Thyroid gland (tissue), 4 donors: ENCODE results near the gene PAX5. TPM values are rescaled to one million over a fixed set of nuclear protein-coding genes. Genes with fewer than 3 reads are reported as not detected.

Source experiments
- DNase-seq, 2 donors: peaks; one replicate each; pipeline ENCODE4 v3.0.0-alpha.2; 2019
- H3K27ac ChIP-seq, 3 donors: fragments of 200-600 bp; sonication (generic); 1 replicate in 2 of 3; 2 replicates in 1 of 3; pipeline ENCODE4 v1.5.1; 2016 to 2019; ENCODE audit warnings: mild to moderate bottlenecking in 1 of 3, moderate library complexity in 1 of 3
- H3K27me3 ChIP-seq: fragments of 200-600 bp; sonication (generic); one replicate; pipeline ENCODE4 v1.5.1; 2019
- H3K36me3 ChIP-seq, 2 donors: fragments of 200-600 bp; sonication (generic); one replicate each; pipeline ENCODE4 v1.5.1; 2016 to 2019
- H3K4me1 ChIP-seq, 2 donors: fragments of 200-600 bp; sonication (generic); one replicate each; pipeline ENCODE4 v1.5.1; 2017 to 2019
- H3K4me3 ChIP-seq, 3 donors: fragments of 200-600 bp; sonication (generic); replicated peaks in 1 of 3; 1 replicate in 2 of 3; 2 replicates in 1 of 3; pipeline ENCODE4 v1.5.1; 2016; ENCODE audit warnings: mild to moderate bottlenecking in 1 of 3
- H3K9me3 ChIP-seq: fragments of 200-600 bp; sonication (generic); one replicate; pipeline ENCODE4 v1.5.1; 2017
- CTCF ChIP-seq, 6 experiments: fragments of 200-600 bp in 3 of 6; fragments of 450-650 bp in 3 of 6; sonication (generic) in 3 of 6; IDR thresholded peaks; one replicate each; pipeline ENCODE4 v1.5.1; 2016 to 2019; ENCODE audit warnings: antibody characterized with exemption in 6 of 6, mild to moderate bottlenecking in 2 of 6, inconsistent platforms in 1 of 6, moderate library complexity in 1 of 6
- POLR2A ChIP-seq, 2 donors: fragments of 450-650 bp; IDR thresholded peaks; one replicate each; pipeline ENCODE4 v1.6.1; 2017; ENCODE audit warnings: antibody characterized with exemption in 2 of 2, mild to moderate bottlenecking in 2 of 2, moderate library complexity in 1 of 2
- WGBS, 2 donors: methylation state at CpG; one replicate each; pipeline ENCODE4 v1.1.5; 2017; 5-methylcytosine and 5-hydroxymethylcytosine counted together
- intact Hi-C: fragments of 100-400 bp; cut with DNase I; formaldehyde crosslinking; loops from one replicate; pipeline ENCODE4 v1.15.1; 2023
- total RNA-seq, 4 donors: library from RNA; depleted of rRNA; stranded (reverse); fragments of >200 nt; gene quantifications; one replicate each; pipeline ENCODE4 v1.2.3, GENCODE V29; 2016

Gene PAX5
- total RNA-seq, 4 donors from 2014 or later = 0.68 TPM; not detected in 3

GRCh38 chr9:36834736-36835135, 199.3 kb downstream of the PAX5 start:
- no peak overlapping the region for H3K4me3 ChIP-seq
- intact Hi-C loops = no loop called here
- no peaks in the 10 kb centered on the region for H3K4me1 ChIP-seq
- WGBS, 2 donors = 74 to 75% methylated on average over 9 of the region's 9 CpGs
- no peaks in the 10 kb centered on the region for H3K27me3 ChIP-seq
- no peak overlapping the region for H3K27ac ChIP-seq
- no peak for TF ChIP-seq POLR2A (IDR thresholded peaks at IDR 0.05)
- TF ChIP-seq CTCF (IDR thresholded peaks at IDR 0.05) = no peak
- no peaks in the 10 kb centered on the region for H3K9me3 ChIP-seq
- no peaks in the 10 kb centered on the region for H3K36me3 ChIP-seq
- no peak for DNase-seq

GRCh38 chr9:36833954-36834353, 200.1 kb downstream of the PAX5 start:
- no peak overlapping the region for H3K27ac ChIP-seq
- WGBS, 2 donors = 65 to 71% methylated on average over 3 to 5 of the region's 6 CpGs
- H3K27me3 ChIP-seq = no peaks in the 10 kb centered on the region
- no peaks in the 10 kb centered on the region for H3K9me3 ChIP-seq
- intact Hi-C loops = no loop called here
- TF ChIP-seq CTCF (IDR thresholded peaks at IDR 0.05) (no peak), POLR2A (IDR thresholded peaks at IDR 0.05) (no peak)
- no peaks in the 10 kb centered on the region for H3K36me3 ChIP-seq
- no peaks in the 10 kb centered on the region for H3K4me1 ChIP-seq
- no peak for DNase-seq
- H3K4me3 ChIP-seq = no peak overlapping the region

DNA sequence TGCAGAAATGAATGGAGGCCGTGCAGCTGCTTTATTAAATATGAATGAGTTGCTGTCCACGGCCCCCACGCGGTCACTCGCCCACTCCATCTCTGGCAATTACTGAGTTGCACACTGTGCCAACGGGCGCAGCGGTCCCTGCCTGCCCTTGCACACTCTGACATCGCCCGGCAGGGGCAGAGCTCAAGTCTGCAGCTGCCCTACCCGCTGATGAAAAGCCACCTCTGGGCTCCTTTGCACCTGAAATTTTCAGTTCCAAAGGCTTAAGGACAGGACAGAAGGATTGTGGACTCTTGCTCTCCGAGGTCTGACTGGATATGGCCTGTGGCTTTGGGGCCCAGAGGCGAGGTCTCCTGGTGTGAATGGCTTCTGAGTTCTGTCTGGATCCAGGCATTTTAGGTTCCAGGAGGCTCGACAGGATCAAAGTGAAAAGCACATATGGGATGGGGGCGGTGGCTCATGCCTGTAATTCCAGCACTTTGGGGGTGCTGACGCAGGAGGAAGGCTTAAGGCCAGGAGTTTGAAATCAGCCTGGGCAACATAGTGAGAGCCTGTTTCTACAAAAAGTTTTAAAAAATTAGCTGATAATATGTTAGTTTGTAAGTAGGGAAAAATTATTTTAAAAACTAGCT, 201.8 kb downstream of the PAX5 start:
- WGBS, 2 donors = 73 to 87% methylated on average over 13 to 16 of the region's 16 CpGs
- Histone ChIP-seq H3K9me3 (no peaks in the 10 kb centered on the region), H3K4me3 (no peak overlapping the region), H3K4me1 (no peaks in the 10 kb centered on the region), H3K27ac (no peak overlapping the region), H3K36me3 (no peaks in the 10 kb centered on the region), H3K27me3 (no peaks in the 10 kb centered on the region)
- no peak for DNase-seq
- no peak for TF ChIP-seq POLR2A (IDR thresholded peaks at IDR 0.05)
- TF ChIP-seq CTCF (IDR thresholded peaks at IDR 0.05) = no peak
- intact Hi-C loops = no loop called here

DNA sequence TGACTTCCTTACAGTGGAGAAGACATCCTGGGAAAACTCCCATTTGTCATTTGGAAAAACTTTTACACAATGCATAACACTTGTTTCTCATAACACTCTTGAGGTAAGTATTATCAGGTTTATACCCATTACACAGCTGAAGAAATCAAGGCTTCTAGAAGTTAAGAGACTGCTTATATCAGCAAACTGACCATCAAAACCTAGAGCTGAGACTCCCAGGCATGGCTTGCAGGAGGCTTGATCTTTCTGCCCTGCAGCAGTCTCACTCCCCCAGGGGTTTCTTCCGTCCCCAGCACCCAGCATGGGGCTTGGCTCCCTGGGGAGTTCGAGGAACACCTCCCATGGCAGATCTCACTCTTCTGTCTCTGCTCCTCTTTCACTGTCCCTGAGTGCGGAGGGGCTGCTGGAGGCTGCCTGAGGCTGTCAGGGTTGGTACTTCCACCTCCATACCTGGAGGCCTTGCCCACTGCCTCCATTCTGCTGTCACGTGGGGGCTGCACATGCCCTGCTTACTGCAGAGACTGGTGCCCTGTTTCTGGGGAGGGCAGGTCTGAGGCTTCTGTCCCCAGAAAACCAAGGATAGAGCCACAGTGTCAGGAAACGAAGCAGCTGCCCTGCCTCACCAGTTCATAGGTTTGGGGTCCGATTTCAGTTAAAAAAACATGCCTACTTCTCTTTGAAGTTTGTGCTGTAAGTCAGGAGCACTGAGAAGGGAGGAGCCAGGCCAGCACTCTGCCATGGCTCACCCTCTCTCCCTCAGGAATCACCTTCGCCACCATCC, 202.5 kb downstream of the PAX5 start:
- no peak for DNase-seq
- Histone ChIP-seq H3K27ac (no peak overlapping the region), H3K36me3 (no peaks in the 10 kb centered on the region), H3K27me3 (no peaks in the 10 kb centered on the region), H3K9me3 (no peaks in the 10 kb centered on the region), H3K4me3 (no peak overlapping the region), H3K4me1 (no peaks in the 10 kb centered on the region)
- TF ChIP-seq CTCF (IDR thresholded peaks at IDR 0.05) (no peak), POLR2A (IDR thresholded peaks at IDR 0.05) (no peak)
- WGBS, 2 donors = 65 to 69% methylated on average over 6 to 7 of the region's 7 CpGs
- intact Hi-C loops = no loop called here

- Histone ChIP-seq H3K9me3 (no peaks in the 10 kb centered on the region), H3K27me3 (no peaks in the 10 kb centered on the region), H3K36me3 (no peaks in the 10 kb centered on the region), H3K4me3 (no peak overlapping the region), H3K4me1 (no peaks in the 10 kb centered on the region), H3K27ac (no peak overlapping the region)
- intact Hi-C loops = no loop called here
- WGBS, 2 donors = 57 to 68% methylated on average over 7 of the region's 7 CpGs
- no peak for DNase-seq
- no peak for TF ChIP-seq CTCF (IDR thresholded peaks at IDR 0.05)
- TF ChIP-seq POLR2A (IDR thresholded peaks at IDR 0.05) = no peak
Observed at GRCh38 chr9:36828611-36829013, 205.5 kb downstream of the PAX5 start.
